Measurements from ENCODE around the gene ARHGAP45. TPM values are rescaled to one million over a fixed set of nuclear protein-coding genes. Genes with fewer than 3 reads are reported as not detected.
A peak's percentile ranks its signal among the peaks of the same experiment; 100 is the strongest.

The ARHGAP45 gene
- total and polyA plus RNA-seq, 4 donors = 3.3 to 27.5 (median 9.7) TPM

DNA sequence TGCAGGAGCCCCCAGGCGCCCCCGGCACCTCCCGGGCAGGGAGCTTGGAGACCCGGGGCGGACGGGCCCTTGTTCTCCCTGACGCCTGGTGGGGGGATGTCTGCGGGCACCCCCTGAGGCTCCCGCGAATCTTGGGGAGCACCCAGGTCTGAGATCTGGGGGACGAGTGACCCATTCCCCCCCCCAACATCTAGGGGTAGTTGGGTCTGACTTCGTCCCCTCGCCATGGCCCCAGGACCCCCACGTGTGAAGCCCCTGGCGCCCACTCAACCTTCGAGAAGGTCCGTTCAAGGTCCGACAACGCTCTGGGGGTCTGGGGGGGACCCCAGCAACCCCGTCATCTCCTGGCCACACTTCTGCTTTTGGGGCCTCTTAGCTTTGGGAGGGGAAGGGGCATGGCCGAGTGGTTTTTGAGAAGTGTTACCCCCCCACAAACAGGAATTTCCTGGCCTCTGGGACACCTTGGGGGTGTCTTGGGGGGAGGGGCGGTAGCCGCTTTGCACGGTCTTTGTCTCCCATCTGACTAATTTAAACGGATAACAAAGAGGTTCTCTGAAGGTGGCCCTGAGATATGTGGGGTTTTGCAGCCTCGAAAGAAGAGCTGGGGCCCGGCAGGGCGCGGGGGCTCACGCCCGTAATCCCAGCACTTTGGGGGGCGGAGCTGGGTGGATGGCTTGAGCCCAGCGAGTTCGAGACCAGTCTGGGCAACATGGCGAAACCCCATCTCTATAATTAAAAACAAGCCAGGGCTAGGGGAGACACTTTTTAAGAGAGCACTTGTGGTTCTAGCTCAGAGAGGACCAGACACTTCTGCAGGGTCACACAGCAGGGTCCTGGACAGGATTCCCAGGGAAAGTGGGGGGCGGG lies 40.0 kb upstream of the ARHGAP45 start (continued):
- TF ChIP-seq, protein P1, sequence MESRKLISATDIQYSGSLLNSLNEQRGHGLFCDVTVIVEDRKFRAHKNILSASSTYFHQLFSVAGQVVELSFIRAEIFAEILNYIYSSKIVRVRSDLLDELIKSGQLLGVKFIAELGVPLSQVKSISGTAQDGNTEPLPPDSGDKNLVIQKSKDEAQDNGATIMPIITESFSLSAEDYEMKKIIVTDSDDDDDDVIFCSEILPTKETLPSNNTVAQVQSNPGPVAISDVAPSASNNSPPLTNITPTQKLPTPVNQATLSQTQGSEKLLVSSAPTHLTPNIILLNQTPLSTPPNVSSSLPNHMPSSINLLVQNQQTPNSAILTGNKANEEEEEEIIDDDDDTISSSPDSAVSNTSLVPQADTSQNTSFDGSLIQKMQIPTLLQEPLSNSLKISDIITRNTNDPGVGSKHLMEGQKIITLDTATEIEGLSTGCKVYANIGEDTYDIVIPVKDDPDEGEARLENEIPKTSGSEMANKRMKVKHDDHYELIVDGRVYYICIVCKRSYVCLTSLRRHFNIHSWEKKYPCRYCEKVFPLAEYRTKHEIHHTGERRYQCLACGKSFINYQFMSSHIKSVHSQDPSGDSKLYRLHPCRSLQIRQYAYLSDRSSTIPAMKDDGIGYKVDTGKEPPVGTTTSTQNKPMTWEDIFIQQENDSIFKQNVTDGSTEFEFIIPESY (IDR thresholded peaks at IDR 0.05) = no peak
- no peak for TF ChIP-seq EGR1 (IDR thresholded peaks at IDR 0.05; ENCODE audit: low read depth in 2 of 2)

DNA sequence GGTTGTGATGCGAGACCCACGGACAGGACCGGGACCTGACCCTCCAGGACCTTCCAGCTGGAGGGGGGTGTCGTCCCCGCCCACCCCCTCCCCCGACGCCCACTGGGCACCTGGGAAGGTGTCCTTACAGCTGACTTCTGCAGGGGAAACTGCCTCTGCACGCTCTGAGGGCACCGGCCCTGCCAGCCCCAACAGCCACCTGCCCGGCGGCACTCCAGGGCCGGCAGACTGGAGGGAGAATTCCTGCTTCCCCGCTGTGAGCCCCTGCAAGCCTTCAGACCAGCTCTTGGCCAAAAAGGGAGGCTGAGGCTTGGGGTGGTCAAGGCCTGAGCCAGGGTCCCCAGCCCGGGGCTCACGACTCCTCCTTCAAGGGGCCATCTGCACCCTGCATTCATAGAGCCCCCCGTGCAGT lies 39.3 kb upstream of the ARHGAP45 start:
- Histone ChIP-seq H3K27me3 (ENCODE audit: control insufficient read depth in 4 of 4, insufficient read depth in 4 of 4, low read length in 3 of 4) (no peaks in the 10 kb centered on the region), H3K36me3 (ENCODE audit: control insufficient read depth in 4 of 4, insufficient read depth in 3 of 4, low read depth in 1 of 4, low read length in 3 of 4) (peaks cover 4 to 6% (median 5%) of the 10 kb centered on the region in 4 donors), H3K4me3 (ENCODE audit: low read depth in 1 of 3, low read length in 3 of 3) (peak overlapping the region; percentile 53 to 76 (median 66)), H3K9ac (ENCODE audit: low read depth in 1 of 2, low read length in 2 of 2) (peak overlapping the region; percentile 22 to 69), H3K27ac (ENCODE audit: low read depth in 1 of 2, low read length in 2 of 2) (peak overlapping the region; percentile 43 to 77), H3K4me1 (ENCODE audit: control insufficient read depth in 4 of 4, insufficient read depth in 4 of 4, low read length in 3 of 4) (peaks cover 4 to 16% (median 5%) of the 10 kb centered on the region in 4 donors), H3K9me3 (ENCODE audit: control insufficient read depth in 4 of 4, low read length in 3 of 4) (no peaks in the 10 kb centered on the region)
- WGBS = 32% methylated on average over 16 of the region's 16 CpGs
- TF ChIP-seq, protein P2, sequence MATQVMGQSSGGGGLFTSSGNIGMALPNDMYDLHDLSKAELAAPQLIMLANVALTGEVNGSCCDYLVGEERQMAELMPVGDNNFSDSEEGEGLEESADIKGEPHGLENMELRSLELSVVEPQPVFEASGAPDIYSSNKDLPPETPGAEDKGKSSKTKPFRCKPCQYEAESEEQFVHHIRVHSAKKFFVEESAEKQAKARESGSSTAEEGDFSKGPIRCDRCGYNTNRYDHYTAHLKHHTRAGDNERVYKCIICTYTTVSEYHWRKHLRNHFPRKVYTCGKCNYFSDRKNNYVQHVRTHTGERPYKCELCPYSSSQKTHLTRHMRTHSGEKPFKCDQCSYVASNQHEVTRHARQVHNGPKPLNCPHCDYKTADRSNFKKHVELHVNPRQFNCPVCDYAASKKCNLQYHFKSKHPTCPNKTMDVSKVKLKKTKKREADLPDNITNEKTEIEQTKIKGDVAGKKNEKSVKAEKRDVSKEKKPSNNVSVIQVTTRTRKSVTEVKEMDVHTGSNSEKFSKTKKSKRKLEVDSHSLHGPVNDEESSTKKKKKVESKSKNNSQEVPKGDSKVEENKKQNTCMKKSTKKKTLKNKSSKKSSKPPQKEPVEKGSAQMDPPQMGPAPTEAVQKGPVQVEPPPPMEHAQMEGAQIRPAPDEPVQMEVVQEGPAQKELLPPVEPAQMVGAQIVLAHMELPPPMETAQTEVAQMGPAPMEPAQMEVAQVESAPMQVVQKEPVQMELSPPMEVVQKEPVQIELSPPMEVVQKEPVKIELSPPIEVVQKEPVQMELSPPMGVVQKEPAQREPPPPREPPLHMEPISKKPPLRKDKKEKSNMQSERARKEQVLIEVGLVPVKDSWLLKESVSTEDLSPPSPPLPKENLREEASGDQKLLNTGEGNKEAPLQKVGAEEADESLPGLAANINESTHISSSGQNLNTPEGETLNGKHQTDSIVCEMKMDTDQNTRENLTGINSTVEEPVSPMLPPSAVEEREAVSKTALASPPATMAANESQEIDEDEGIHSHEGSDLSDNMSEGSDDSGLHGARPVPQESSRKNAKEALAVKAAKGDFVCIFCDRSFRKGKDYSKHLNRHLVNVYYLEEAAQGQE (IDR thresholded peaks at IDR 0.05) = no peak
- TF ChIP-seq YY1 (IDR thresholded peaks at IDR 0.05) (no peak), HNF4G (IDR thresholded peaks at IDR 0.05) (no peak), FOXA1 (IDR thresholded peaks at IDR 0.05) (no peak), JUND (IDR thresholded peaks at IDR 0.05) (no peak), FOXA2 (IDR thresholded peaks at IDR 0.05) (no peak), NR2F2 (IDR thresholded peaks at IDR 0.05) (no peak)
- TF ChIP-seq, protein P1 (IDR thresholded peaks at IDR 0.05) = no peak
- TF ChIP-seq, protein P3, sequence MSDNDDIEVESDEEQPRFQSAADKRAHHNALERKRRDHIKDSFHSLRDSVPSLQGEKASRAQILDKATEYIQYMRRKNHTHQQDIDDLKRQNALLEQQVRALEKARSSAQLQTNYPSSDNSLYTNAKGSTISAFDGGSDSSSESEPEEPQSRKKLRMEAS (IDR thresholded peaks at IDR 0.05) = no peak
- DNase-seq (ENCODE audit: low spot score) = no peak
